Stimulated activated CD8-positive, alpha-beta memory T cell treated with anti-CD3 and anti-CD28 coated beads, Interleukin-4, amount 100 ng/mL, for 1 hour (primary cell): ENCODE results near the gene TP53.

Source experiments
- DNase-seq, 2 donors: peaks; one replicate each; pipeline ENCODE4 v3.0.0-alpha.2; 2020; ENCODE audit warnings: low read depth in 2 of 2, low spot score in 1 of 2

TP53 gene

DNA sequence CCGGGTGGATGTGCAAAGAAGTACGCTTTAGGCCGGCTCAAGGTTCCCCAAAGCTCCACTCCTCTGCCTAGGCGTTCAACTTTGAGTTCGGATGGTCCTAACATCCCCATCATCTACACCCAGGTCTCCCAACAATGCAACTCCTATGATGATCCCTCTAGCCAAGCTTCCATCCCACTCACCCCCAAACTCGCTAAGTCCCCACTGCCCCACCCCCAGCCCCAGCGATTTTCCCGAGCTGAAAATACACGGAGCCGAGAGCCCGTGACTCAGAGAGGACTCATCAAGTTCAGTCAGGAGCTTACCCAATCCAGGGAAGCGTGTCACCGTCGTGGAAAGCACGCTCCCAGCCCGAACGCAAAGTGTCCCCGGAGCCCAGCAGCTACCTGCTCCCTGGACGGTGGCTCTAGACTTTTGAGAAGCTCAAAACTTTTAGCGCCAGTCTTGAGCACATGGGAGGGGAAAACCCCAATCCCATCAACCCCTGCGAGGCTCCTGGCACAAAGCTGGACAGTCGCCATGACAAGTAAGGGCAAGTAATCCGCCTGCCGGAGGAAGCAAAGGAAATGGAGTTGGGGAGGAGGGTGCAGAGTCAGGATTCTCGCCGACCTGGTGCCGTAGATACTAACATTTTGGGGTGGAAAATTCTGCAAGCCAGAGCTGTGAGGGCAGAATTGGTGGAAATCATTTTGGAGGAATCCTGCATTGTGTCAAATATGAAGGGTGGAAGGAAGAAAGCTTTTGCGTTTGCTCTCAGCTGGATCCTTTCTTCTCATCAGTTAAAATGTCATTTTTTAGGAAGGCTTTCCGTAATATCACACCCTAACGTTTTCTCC lies at the start of gene TP53:
Gene TP53, minus strand, starts transcription at position 419 of the 836 bp plus-strand sequence. CDS start 10,896 bp downstream, outside the sequence.
- DNase-seq = peak; percentile 50 to 78

DNA sequence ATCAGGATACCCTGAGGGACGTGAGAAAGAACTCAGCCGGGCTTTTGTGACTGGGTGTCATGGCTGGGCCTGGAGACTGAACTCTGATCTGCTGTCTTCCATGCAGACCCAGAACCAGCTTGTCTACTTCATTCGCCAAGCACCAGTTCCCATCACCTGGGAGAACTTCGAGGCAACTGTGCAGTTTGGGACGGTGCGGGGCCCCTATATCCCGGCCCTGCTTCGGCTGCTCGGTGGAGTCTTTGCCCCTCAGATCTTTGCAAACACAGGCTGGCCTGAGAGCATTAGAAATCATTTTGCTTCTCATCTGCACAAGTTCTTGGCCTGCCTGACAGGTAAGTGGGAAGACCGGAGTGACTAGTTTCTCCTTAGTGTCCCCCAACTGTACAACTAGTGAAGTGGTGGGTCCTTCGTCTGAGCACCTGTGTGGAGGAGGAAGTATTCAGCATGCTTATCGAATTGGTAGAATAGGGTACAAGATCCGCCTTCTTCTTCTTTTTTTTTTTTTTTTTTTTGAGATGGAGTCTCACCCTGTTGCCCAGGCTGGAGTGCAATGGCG lies 45.8 kb upstream of the TP53 start:
- DNase-seq = no peak

DNA sequence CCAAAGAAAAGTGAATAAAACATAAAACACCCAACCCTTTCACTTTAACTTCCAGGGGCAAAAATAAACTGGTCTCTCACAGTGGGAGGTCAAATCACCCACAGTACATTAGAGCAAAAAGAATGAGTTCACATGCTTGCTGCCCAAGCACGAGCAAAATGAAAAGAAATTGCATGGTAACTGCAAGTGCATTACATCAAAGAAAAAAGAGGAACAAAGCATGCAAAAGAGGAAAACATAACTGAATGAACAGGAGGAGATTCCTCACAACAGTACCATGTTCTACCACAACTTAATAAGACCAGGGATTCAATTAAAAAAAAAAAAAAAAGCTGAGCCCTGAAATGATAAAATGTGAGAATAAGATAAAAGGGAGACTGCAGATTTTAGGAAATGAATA lies 42.5 kb upstream of the TP53 start:
- no peak for DNase-seq

DNA sequence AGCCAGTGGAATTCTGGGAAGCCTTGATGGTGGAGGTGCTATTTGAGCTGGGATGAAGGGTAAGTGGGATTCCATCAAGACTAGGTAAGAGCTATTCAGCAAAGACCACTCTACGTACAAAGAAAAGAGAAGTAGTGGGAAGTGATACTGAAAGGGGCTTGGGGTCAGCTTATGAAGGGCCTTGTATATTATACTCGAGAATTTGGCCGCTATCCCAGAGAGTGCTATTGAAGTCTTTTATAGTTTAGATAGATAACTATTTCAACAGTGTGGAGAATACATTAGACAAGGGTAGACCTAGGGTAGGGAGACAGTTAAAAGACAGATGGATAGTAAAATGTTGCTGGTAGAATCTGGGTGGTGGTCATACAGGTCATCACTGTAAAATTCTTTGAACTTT lies 40.6 kb upstream of the TP53 start:
- no peak for DNase-seq

DNA sequence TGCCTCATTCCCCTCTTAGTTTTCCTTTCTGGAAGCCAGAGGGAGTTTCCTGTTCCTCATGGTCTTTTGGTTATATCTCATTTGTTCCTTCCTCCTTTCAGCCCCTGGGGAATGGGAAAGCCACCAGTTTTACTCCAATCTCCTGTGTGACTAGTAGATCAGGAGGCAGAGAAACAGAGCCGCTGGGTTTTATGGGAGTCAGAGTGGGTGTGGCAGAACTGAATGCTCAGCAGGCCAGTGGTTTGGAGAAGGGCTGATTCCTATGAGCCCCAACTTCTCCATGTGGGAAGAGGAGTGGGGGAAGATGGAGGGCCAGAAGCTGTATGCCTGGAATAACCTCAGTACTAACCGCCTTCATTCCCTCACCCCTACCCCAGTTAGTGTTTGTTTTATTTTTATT lies 34.3 kb upstream of the TP53 start:
- no peak for DNase-seq

DNA sequence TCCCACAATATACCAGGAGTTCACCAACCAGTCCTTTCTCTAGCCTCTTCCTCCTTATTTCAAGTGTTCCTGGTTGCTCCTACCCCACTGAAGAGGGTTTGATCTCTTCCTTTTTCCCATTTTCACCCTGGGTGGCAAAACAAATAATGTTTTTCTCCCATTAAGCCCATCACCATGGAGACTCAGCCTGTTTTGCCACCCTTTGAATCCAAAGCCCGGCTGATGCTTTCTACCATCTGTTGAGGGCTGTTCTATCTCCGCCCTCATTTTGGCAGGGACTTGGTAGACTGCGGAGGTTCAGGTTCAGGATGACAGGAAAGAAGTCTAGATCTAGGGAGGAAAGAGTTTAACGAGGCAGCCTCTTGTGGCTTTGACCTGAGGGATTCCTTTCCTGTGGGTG lies 32.8 kb upstream of the TP53 start:
- DNase-seq = no peak

DNA sequence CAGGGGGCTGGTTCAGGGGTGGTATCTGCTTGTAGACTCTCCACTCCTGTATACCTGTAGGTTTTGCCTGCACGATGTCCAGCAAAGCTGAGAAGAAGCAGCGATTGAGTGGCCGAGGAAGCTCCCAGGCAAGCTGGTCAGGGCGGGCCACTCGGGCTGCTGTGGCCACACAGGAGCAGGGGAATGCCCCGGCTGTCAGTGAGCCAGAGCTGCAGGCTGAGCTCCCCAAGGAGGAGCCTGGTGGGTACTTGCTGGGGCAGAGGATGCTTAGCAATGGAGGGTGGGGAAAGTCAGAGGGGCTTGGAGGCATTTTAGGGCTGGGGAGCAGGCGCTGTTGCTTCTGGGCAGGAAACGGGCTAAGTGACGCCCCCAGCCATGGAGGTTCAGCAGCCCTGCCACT lies 32.4 kb upstream of the TP53 start:
- DNase-seq = no peak

DNA sequence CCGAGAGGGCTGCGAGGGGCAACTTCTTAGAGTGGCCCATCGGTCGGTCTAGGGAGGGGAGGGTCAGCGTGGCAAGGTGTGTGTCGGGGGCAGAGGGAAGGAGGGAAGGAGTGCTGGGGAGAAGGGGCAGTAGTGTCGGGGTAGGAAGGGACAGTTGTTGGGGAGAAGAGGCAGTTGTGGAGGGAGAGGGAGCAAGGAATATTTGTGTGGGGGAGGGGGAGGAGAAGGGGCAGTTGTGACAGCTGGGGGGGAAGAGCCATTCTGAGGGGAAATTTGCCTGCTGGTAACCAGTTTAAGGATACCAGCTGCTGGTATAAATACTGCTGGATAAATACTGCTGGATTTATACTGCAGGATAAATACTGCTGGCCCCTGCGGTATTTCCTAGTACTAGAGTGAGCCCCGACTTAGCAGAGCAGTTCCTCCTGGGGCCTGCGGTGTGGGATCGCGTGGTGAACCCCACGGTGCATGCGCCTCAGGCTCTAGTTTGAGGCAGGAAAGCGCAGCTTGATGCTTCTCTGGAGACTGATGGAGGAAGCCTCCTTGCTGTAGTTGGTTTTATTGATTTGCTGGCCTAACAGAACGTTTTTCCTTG lies 30.6 kb upstream of the TP53 start:
- DNase-seq = peak in 1 of 2 donors; percentile 7

DNA sequence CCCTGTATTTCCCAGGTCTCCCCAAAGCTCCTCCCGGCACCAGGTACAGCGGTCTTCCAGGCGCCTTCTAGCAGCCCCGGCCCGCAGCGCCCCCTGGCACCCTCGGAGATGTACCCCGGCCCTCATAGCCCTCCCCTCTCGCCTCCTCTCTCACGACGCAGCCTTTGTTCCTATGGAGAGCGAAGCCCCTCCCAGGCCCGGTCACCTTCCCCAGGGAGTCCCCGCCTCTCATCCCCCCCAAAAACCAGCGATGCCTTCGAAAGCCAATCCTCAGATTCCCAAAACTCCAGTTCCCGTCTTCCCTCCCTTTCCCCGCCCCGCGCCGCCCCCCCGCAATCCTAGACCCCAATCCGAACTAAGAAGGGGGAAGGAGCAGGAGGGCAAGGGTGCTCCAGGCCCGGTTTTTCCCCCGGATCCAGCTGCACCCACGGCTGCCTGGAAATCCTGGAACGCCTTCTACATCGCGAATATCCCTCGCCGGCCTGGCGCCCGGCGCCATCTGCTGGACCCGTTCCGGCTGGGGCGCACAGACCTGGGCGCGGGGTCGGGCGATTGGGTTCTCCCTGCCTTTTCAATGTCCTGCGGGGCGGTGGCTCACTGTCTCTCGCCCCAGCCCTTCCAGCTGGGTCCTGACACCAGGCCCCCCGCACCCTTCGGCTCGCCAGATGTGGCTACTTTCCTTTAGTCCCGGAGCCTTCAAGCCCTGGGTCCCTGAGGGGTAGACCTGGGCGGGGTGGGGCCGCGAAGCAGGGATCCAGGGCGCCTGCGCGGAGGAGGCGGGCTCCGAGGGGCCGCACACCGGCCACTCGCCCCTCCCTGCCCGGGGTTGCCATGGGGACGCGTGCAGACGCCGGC lies 29.8 kb upstream of the TP53 start, which contains the start of gene DNAH2:
Gene DNAH2, plus strand, starts transcription at position 844 of the 855 bp plus-strand sequence. CDS start 1,991 bp downstream, outside the sequence.
- DNase-seq = no peak

DNA sequence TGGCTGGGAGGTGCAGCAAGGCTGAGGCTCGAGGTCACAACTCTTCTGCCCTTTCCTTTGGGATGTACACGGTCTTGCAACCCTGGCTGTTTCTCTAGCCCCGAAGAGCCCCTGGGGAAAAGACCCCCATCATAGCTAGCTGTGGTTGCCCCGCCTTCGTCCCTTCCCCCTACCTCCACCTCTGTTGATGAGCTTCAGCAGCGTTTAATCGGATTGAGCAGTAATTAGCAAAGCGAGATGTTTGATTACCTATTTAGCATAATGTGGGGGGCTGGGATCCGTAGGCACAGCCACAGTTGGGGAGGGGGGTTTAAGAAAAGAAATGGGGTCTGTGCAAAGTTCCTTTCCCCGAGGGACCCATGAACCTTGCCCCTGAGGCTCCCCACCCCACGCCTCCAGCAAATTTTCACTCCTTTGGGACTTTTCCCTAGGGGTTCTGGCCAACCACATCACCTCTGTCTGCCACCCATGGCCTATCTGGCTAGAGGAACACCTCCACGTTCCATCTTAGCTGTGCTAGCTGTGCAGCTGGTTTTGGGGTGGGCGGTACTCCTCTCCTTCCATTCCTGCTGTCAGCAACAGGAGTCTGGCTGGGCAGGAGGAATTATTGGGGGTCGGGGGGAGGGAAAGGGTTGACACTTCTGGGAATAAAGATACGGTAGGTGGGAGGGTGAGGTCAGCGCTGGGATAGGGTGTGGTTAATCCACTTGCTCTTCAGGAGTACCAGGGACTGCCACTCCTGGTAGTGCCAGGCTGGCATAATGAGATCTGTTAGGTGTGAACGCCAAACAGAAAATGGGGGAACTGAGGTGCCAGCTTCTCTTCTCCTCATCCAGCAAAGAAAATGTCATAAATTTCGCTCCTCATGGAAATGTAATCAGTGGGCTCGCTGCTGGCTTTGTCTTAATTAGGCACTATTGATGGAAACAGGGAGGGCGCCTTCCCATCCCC lies 28.9 kb upstream of the TP53 start:
- no peak for DNase-seq

DNA sequence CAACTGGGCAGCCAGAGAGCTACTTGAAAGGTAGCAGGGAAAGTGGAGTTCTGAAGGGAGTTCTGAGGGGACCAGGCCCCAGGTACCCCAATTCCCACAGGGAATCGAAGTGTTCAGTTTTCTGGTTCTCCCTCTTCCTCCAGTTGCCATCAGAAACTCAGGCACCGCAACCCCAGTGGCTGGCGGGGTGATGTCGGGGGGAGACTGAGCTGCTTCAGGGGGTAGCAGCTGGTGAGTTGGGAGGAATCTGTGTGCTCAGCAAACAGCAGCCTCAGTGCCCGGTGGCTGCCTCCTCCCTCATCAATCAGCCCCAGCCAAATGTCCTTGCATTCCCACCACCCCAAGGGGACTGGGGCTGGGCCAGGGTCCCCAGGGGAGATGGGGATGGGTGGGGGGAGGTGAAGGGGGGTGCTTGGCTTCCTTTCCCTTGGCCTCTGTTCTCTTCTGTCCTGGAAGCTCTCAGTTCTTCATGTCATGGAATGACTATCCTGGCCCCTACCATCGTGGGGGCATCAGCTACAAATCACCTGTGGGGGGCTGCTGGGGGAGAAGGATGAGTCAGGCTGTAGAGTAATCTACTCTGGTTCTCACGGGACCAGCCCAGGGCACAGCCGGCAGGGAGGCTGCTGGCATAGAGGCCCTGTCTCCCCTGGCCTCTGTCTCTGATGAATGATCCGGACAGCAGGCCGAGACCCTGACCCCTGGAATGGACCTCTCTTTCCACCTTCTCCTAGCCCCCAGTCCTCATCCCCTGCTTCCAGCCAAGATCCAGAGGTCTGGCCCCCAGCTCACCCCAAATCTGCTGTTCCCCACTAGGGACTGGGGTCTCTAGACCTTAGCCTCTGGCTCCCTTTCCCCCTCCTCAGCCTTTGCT lies 27.7 kb upstream of the TP53 start:
- no peak for DNase-seq

DNA sequence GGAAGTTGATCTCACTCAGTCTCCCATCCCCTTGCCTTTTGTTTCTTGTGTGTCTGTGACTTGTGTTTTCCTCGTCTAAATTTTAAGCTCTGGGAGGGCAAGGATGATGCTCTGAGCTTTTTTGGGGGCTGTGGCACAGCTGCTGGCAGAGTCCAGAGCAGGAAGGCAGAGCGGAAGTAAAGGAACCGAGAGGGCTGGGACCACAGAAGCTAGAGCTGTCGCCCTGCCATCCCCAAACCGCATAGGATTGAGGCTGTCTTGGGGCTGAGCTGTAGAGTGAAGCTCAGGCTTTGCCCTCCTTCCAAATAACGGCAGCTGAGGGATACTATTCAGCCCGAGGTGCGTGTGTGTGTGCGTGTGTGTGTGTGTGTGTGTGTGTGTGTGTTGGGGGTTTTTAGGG lies 26.5 kb upstream of the TP53 start:
- no peak for DNase-seq

DNA sequence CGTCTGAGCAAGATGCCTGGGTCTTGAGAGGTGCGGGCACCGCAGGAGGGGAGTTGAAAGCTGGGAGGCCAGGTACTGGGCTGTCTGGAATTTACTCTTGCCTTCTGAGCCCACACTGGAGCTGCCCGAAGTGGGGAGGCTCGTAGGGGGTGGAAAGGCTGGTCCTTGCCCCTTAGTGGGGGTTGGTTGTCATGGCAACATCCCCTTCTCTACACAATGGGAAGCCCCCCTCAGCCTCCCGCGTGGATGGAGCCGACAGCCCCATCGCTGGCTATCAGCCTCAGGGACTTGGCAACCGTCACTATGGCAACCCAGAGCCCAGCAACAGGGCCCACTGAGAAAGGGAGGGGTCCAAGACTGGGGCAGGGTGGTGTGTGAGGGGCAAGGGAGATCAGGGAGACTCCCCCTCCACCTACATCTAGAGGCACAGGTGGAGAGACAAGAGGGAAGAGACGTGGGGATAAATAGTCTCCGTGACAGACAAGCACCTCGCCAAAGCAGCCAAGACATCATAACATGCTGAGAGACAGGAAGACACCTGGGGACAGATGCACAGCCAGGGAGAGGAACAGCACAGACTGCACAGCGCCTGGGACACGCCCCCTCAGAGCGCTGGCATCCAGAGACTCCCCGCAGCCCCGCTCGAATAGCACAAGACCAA lies 25.0 kb upstream of the TP53 start:
- no peak for DNase-seq

DNA sequence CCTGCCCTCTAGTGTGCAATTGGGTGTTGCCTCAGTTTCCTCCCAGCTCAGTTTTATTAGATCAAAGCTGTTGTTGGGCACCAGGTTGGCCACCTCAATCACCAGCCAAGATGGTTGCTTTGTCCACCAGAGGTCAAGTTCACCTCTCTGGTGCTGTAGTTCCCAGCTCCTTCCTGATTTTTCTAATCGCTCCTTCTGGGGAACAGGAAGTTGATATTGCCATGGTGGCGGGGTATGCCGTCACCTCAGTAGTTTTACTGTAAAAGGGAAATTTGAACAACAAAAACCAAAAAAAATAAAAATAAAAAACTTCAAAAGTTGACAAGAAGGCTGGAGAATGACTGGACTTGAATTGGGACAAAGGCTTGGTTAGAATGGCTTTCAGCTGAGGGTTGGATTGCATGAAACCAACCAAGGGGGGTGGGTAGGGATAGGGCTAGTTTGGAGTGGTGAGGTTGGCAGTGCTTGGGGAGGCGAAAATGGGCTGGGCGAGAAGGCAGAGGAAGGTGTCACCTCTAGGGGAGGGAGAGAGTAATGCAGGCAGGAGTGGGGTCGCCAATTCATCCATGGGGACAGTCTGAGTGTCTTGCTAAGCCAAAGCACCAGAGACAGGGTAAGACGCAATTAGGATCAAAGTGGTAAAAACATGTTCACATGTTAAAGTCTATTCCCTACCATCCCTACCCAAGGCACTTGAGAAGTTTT lies 23.9 kb upstream of the TP53 start:
- DNase-seq = no peak

DNA sequence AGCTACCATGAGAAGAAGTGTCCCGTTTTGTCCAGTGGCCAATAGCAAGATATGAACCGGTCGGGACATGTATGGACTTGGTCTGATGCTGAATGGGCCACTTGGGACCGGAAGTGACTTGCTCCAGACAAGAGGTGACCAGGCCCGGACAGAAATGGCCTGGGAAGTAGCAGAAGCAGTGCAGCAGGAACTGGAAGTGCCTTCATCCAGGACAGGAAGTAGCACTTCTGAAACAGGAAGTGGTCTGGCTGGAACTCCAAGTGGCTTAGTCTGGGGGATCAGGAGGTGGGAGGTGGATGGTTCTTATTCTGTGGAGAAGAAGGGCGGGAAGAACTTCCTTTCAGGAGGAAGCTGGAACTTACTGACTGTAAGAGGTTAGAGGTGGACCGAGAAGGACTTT lies 23.0 kb upstream of the TP53 start:
- DNase-seq = no peak

DNA sequence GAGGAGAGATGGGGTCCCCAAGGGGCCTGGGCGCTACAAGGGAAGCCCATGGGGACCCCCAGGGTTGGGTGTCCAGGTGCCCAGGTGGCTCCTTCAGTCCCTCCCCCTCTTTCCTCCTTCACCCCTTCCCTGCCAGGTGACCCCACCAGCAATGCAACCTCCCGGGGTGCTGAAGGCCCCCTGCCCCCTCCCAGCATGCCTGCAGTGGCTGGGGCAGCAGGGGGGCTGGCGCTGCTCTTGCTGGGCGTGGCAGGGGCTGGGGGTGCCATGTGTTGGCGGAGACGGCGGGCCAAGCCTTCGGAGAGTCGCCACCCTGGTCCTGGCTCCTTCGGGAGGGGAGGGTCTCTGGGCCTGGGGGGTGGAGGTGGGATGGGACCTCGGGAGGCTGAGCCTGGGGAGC lies 21.7 kb upstream of the TP53 start:
- DNase-seq = no peak

DNA sequence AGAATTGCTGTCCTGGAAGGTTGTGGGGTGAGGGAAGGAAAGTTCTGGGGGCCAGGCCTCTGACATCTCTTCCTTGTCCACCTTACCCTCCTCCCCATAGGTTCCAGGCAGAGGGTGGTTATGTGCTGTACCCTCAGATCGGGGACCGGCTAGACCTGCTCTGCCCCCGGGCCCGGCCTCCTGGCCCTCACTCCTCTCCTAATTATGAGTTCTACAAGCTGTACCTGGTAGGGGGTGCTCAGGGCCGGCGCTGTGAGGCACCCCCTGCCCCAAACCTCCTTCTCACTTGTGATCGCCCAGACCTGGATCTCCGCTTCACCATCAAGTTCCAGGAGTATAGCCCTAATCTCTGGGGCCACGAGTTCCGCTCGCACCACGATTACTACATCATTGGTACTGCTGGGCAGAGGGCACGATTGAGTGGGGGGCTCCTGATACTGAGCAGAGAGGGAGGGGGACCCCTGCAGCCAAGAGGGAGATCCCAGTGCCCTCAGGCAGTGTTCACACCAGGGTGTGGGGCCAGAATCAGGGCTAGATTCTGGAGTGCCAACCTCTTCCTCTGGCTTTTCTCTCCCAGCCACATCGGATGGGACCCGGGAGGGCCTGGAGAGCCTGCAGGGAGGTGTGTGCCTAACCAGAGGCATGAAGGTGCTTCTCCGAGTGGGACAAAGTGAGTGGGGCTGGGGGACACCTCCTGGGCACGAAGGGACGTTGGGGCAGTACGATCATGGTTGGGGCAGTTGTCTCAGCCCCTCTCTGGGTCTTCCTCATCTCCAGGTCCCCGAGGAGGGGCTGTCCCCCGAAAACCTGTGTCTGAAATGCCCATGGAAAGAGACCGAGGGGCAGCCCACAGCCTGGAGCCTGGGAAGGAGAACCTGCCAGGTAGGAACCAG lies 20.8 kb upstream of the TP53 start:
- no peak for DNase-seq
